Measurements from ENCODE around the gene SLC35E4.

- no peak for TF ChIP-seq CTCF (IDR thresholded peaks at IDR 0.05)
- no peak for TF ChIP-seq POLR2A (IDR thresholded peaks at IDR 0.05)
Observed at GRCh38 chr22:30610299-30610698, 25.3 kb upstream of the SLC35E4 start.
